Endodermal cell (in vitro differentiated cells): ENCODE data around the gene CTBP1. TPM values are rescaled to one million over a fixed set of nuclear protein-coding genes. Genes with fewer than 3 reads are reported as not detected.

ENCODE experiments used
- DNase-seq: peaks from one replicate; pipeline ENCODE4 v3.0.0-alpha.2; 2017
- H3K27ac ChIP-seq: 2 replicates; pipeline ENCODE4 v1.5.1; 2013; ENCODE audit warnings: mild to moderate bottlenecking, low read depth, low read length, moderate library complexity
- H3K27me3 ChIP-seq: 2 replicates; pipeline ENCODE4 v1.6.1; 2013; ENCODE audit warnings: mild to moderate bottlenecking, low read length, moderate library complexity; ENCODE audit not compliant: insufficient read depth, control insufficient read depth, poor library complexity, severe bottlenecking
- H3K36me3 ChIP-seq: 2 replicates; pipeline ENCODE4 v1.7.0; 2013; ENCODE audit warnings: mild to moderate bottlenecking, low read length, moderate library complexity; ENCODE audit not compliant: control insufficient read depth, insufficient read depth
- H3K4me1 ChIP-seq: one replicate; pipeline ENCODE4 v1.7.0; 2013; ENCODE audit warnings: low read length; ENCODE audit not compliant: control insufficient read depth, insufficient read depth
- H3K4me3 ChIP-seq: 2 replicates; pipeline ENCODE4 v1.5.1; 2013; ENCODE audit warnings: mild to moderate bottlenecking, low read length, moderate library complexity
- H3K9ac ChIP-seq: 2 replicates; pipeline ENCODE4 v1.6.1; 2013; ENCODE audit warnings: mild to moderate bottlenecking, low read length, moderate library complexity; ENCODE audit not compliant: poor library complexity, severe bottlenecking; ENCODE audit errors: extremely low read depth
- H3K9me3 ChIP-seq: 2 replicates; pipeline ENCODE4 v1.6.1; 2013; ENCODE audit warnings: mild to moderate bottlenecking, low read length, moderate library complexity; ENCODE audit not compliant: control insufficient read depth
- H3K27ac Mint-ChIP-seq: 2 replicates; pipeline ENCODE4 v1.8.0; 2020; ENCODE audit warnings: mixed read lengths
- H3K27me3 Mint-ChIP-seq: 2 replicates; pipeline ENCODE4 v1.8.0; 2021; ENCODE audit warnings: mild to moderate bottlenecking, mixed read lengths; ENCODE audit not compliant: insufficient read depth
- H3K36me3 Mint-ChIP-seq: 2 replicates; pipeline ENCODE4 v1.8.0; 2020; ENCODE audit warnings: low read depth, mixed read lengths
- H3K4me1 Mint-ChIP-seq: 2 replicates; pipeline ENCODE4 v1.8.0; 2020; ENCODE audit warnings: mixed read lengths
- H3K4me3 Mint-ChIP-seq: 2 replicates; pipeline ENCODE4 v1.8.0; 2020; ENCODE audit warnings: mild to moderate bottlenecking, moderate library complexity, mixed read lengths
- H3K9me3 Mint-ChIP-seq: 2 replicates; pipeline ENCODE4 v1.8.0; 2020; ENCODE audit warnings: mild to moderate bottlenecking, mixed read lengths
- CTCF ChIP-seq: fragments of 200-600 bp; sonication (generic); conservative IDR thresholded peaks from 2 replicates; pipeline ENCODE4 v1.5.0; 2021; ENCODE audit warnings: antibody characterized with exemption, mild to moderate bottlenecking
- WGBS, 2 experiments: methylation state at CpG; one replicate each; pipeline versions ENCODE4 v1.1.5 to v1.1.7; 2013; ENCODE audit warnings: missing lambda C conversion rate in 2 of 2, mixed read lengths in 1 of 2; ENCODE audit not compliant: insufficient coverage in 1 of 2, insufficient read length in 1 of 2; 5-methylcytosine and 5-hydroxymethylcytosine counted together
- total RNA-seq, 2 donors: library from RNA; stranded (reverse); fragmentation: NEBNext Ultra II Directional in 1 of 2; extraction: Animal tissue kit (Norgen Biotek cat#: 25700) in 1 of 2; gene quantifications; 2 replicates in 1 of 2; 3 replicates in 1 of 2; pipeline ENCODE4 v1.2.1, GENCODE V29; 2021

Gene CTBP1
- total RNA-seq, 2 donors from 2014 or later = 181 to 189 TPM

GRCh38 chr4:1227816-1228215, 21.1 kb downstream of the CTBP1 start:
- H3K27me3 ChIP-seq = no peaks in the 10 kb centered on the region
- DNase-seq = no peak
- WGBS, 2 experiments = 95 to 97% methylated on average over 14 to 16 of the region's 16 CpGs
- Mint-ChIP-seq H3K27ac (no peak overlapping the region), H3K4me1 (no peaks in the 10 kb centered on the region), H3K4me3 (no peak overlapping the region), H3K27me3 (no peaks in the 10 kb centered on the region), H3K36me3 (peaks cover 64% of the 10 kb centered on the region), H3K9me3 (no peaks in the 10 kb centered on the region)
- H3K36me3 ChIP-seq = peaks cover 53% of the 10 kb centered on the region
- H3K4me3 ChIP-seq = no peak overlapping the region
- H3K4me1 ChIP-seq = no peaks in the 10 kb centered on the region
- H3K9ac ChIP-seq = no peak overlapping the region
- no peaks in the 10 kb centered on the region for H3K9me3 ChIP-seq
- no peak overlapping the region for H3K27ac ChIP-seq
- TF ChIP-seq CTCF = no peak

- H3K27me3 Mint-ChIP-seq = no peaks in the 10 kb centered on the region
- no peak overlapping the region for H3K27ac Mint-ChIP-seq
- no peaks in the 10 kb centered on the region for H3K4me1 Mint-ChIP-seq
- Histone ChIP-seq H3K9ac (no peak overlapping the region), H3K4me3 (no peak overlapping the region), H3K27me3 (no peaks in the 10 kb centered on the region), H3K36me3 (peaks cover 47% of the 10 kb centered on the region), H3K9me3 (no peaks in the 10 kb centered on the region), H3K27ac (no peak overlapping the region), H3K4me1 (no peaks in the 10 kb centered on the region)
- no peak for DNase-seq
- peaks cover 59% of the 10 kb centered on the region for H3K36me3 Mint-ChIP-seq
- no peak overlapping the region for H3K4me3 Mint-ChIP-seq
- H3K9me3 Mint-ChIP-seq = no peaks in the 10 kb centered on the region
- no peak for TF ChIP-seq CTCF
- WGBS, 2 experiments = 97% methylated on average over 7 to 16 of the region's 16 CpGs
Observed at GRCh38 chr4:1226598-1226997, 22.3 kb downstream of the CTBP1 start.

DNA sequence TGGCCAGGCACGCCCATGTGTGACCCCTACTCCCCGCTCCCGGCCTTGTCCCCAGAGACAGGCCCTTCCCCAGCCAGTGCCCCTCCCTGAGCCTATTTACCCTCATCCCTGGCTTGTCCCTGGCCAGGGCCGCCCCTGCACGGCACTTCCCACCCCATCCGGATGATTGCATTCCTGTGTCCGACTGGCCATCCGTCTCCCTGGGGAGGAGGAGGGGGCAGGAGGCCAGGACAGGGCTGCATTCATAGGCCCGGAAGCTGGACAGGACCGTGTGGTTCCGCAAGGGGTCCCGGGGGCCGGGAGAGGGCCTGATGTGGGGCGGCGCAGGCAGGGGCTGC, 22.8 kb downstream of the CTBP1 start:
- H3K36me3 ChIP-seq = peaks cover 48% of the 10 kb centered on the region
- no peak for DNase-seq
- H3K9me3 ChIP-seq = no peaks in the 10 kb centered on the region
- no peak for TF ChIP-seq CTCF
- Mint-ChIP-seq H3K36me3 (peaks cover 55% of the 10 kb centered on the region), H3K27me3 (no peaks in the 10 kb centered on the region), H3K4me3 (no peak overlapping the region), H3K27ac (no peak overlapping the region), H3K9me3 (no peaks in the 10 kb centered on the region), H3K4me1 (no peaks in the 10 kb centered on the region)
- whole genome bisulfite sequencing, 2 experiments = 92 to 98% methylated on average over 9 to 15 of the region's 15 CpGs
- no peak overlapping the region for H3K27ac ChIP-seq
- H3K27me3 ChIP-seq = no peaks in the 10 kb centered on the region
- H3K9ac ChIP-seq = no peak overlapping the region
- H3K4me3 ChIP-seq = no peak overlapping the region
- no peaks in the 10 kb centered on the region for H3K4me1 ChIP-seq
